ENCODE data around the gene FSTL3.
"Not testable (repeated sequence)": the region's sequence is repeated elsewhere in the genome, so short reads cannot be mapped to it uniquely, and the experiment has no call there.

The FSTL3 gene

DNA sequence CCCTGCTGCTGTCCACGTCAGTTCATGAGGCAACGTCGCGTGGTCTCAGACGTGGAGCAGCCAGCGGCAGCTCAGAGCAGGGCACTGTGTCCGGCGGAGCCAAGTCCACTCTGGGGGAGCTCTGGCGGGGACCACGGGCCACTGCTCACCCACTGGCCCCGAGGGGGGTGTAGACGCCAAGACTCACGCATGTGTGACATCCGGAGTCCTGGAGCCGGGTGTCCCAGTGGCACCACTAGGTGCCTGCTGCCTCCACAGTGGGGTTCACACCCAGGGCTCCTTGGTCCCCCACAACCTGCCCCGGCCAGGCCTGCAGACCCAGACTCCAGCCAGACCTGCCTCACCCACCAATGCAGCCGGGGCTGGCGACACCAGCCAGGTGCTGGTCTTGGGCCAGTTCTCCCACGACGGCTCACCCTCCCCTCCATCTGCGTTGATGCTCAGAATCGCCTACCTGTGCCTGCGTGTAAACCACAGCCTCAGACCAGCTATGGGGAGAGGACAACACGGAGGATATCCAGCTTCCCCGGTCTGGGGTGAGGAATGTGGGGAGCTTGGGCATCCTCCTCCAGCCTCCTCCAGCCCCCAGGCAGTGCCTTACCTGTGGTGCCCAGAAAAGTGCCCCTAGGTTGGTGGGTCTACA lies 6.6 kb downstream of the FSTL3 start:
- DNase-seq: no peak

GRCh38 chr19:685454-685931 lies 9.3 kb downstream of the FSTL3 start:
- DNase-seq: no peak

DNA sequence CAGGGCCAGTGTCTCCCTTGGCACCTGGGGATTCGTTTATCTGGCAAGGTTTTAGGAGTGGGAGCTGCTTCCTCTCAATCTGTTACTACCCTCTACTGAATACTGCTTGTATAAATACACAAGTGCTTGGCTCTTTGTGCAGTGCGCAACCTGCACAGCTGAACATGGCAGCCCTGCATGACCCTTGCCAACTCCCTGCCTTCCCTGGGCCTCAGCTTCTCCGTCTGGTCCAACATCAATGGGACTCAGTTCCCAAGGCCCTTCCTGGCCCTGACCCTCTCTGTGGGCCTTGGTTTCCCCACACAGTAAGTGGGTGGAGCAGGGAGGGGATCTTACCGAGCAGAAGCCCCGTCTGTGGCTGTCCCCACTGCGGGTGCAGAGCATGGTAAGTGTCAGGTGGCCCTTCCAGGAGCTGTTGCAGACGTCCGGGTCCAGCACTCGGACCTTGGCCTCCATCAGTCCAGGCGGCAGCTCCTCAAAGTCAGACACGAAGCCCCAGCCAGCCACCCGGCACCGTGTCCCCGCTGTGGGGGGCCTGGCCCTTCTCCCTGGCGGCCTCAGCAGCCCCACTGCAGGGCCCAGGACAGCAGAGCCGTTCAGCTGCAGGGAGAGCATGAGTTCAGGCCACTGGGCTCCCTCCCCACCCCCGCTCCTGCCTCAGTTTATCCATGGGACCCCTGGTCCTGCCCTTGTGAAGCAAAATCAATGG lies 10.6 kb downstream of the FSTL3 start:
- DNase-seq: no peak

GRCh38 chr19:687569-688166 lies 11.5 kb downstream of the FSTL3 start:
- no peak for DNase-seq

DNA sequence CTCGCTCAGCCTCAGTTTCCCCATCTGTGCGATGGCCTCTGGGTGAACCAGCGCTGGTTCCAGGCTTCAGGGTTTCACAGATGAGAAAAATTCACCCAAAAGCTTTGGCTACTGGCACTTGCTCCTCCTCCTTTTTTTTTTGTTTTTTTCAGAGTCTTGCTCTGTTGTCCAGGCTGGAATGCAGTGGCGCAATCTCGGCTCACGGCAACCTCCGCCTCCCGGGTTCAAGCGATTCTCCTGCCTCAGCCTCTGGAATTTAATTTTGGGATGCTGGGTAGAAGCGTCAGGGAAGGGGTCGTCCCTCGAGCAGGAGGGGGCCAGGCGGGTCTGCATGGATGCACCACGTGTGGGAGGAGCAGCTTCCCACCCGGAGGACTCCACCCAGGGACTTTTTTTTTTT lies 12.0 kb downstream of the FSTL3 start:
- DNase-seq: no peak

- DNase-seq: no peak
Observed at GRCh38 chr19:688992-689391, 12.8 kb downstream of the FSTL3 start.

- no peak for DNase-seq
Observed at GRCh38 chr19:690203-690602, 14.0 kb downstream of the FSTL3 start.

GRCh38 chr19:694481-695351 lies 18.5 kb downstream of the FSTL3 start:
- no peak for DNase-seq

- DNase-seq: no peak
Observed at GRCh38 chr19:695352-695949, 19.3 kb downstream of the FSTL3 start, which contains the start of gene PRSS57. TSS of gene PRSS57 (minus strand) at chr19:695452. CDS start at chr19:695430, 22 bp downstream.

DNA sequence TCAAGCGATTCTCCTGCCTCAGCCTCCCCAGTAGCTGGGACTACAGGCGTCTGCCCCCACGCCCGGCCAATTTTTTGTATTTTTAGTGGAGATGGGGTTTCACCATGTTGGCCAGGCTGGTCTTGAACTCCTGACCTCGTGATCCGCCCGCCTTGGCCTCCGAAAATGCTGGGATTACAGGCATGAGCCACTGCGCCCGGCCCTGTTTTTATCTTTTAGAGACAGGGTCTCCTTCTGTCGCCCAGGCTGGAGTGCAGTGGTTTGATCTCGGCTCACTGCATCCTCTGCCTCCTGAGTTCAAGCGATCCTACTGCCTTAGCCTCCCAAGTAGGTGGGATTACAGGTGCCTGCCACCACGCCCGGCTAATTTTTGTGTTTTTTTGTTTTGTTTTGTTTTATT lies 22.3 kb downstream of the FSTL3 start:
- not testable (repeated sequence) for DNase-seq

GRCh38 chr19:699885-700284 lies 23.7 kb downstream of the FSTL3 start:
- DNase-seq: not testable (repeated sequence)

GRCh38 chr19:702847-703246 lies 26.7 kb downstream of the FSTL3 start:
- DNase-seq: not testable (repeated sequence)

GRCh38 chr19:703329-703650 lies 27.1 kb downstream of the FSTL3 start:
- DNase-seq: no peak

DNA sequence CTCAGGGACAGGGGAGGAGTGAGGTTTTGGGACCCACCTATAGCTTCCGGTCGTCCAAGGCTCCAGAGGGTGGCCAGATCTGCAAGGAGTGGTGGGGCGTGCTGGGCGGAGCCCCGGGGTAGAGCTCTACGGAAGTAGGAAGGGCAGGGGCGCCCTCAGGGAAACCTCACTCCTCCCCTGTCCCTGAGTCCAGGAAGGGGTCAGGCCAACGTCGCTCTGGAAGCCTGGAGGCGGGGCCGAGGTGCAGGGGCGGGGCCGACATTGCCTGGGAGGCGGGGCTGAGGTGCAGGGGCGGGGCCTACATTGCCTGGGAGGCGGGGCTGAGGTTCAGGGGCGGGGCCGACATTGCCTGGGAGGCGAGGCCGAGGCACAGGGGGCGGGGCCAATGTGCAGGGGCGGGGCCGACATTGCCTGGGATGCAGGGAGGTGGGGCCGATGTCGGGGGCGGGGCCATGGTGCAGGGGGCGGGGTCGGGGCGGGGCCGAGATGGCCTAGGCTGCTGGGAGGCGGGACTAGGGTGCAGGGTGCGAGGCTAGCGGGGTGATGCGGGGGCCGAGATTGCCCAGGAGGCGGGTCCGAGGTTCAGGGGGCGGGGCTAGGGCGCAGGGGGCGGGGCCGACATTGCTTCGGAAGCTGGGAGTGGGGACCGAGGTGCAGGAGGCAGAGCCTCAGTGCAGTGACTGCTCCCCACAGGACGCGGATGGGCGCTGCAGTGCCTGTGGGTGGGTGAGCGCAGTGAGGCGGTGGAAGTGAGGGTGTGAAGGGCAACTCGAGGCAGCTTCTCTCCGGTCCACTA lies 27.7 kb downstream of the FSTL3 start:
- DNase-seq: no peak

DNA sequence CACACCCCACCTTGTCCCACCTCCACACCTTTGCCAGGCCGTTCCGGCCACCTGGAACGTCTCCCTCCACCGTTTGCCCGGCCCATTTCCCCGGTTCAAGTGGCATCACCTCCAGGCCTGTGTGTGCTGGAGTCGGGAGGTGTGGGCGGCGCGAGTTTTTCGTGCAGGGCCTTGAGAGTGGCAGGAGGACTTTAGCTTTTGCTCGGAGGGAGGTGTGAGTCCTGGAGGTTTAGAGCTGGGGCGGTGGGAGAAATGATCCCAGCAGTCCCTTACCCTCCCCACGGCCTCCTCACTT lies 28.2 kb downstream of the FSTL3 start:
- DNase-seq: no peak

DNA sequence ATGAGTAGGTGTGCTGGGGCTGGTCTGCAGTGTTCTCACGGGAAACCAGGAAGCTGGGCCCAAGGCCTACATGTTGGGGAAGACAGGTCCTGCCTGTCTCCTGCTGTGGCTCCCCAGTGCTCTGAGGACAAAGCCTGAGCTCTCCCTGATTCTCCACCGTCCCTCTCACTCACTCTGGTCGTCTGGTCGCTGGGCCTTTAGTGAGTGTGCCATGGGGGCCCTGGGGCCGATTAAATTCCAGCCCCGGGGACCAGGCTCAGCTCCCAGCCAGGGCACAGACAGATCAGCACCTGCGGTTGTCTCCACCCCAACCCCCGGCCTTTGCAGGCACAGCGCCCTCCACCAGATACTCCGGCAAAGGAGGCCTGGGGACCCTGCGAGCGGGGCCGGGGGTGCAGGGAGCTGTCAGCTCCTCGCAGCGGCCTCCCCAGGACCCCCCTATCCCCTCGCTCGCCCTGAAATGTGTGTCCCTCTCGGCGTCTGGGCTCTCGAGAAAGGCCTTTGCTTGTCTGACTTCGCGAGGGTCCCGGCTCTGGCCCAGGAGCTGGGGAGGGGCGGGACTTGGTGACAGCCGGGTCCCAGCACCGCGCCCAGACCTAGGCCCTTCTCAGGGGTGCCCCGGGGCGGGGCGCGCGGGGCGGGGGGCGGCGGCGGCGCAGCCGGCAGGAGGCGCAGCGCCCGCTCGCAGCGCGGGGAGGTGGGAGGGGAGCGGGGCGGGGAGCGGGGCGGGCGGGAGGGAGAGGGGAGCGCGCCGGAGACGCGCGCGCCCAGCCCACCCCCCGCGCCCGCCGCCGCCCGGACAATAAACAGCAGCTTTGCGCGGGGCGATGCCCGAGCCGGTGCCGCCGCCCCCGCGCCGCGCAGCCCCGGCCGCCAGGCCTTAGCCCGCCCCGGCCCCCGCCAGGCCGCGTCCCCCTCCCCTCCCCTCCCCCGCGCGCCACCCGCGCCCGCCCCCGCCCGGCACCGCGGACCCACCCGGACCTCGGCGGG lies 32.3 kb downstream of the FSTL3 start, which contains the start of gene PALM:
Gene PALM, plus strand, starts transcription at position 782 of the 990 bp plus-strand sequence. CDS start 212 bp downstream, outside the sequence.
- no peak for DNase-seq

DNA sequence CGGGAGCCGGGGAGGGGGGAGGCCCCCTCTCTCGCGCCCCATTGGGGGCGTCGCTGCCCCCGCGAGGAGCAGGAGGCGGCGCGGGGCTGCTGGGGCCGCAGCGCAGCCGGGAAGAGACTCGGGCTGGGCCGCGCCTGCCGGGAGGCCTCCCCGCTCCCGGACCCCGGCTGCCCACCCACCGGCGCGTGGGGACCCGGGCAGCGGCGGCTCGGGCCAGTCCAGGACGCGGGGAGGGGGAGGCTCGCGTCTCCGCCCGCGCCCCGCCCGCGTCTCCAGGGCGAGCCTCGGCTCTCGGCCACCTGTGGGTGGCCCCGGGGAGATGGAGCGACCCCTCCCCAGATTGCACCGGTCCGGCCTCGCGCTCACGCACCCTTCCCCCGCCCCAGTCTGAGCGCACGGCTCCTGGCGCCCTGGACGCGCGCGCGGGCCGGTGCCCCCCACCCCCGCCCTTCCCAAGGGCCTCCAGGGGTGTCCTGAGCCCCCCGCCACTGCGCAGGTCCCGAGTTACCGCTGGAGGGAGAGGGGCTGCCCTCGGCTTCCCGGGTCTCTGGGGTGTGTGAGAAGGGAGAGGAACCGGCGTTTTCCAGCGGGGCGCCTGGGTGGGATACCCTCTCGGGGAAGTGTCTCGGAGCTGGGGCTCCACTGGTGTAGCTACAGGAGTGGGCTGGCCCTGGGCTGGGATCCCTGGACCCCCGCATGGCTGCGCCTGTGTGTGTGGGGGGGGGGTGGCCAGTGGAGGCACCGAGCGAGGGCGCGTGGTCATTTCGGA lies 33.2 kb downstream of the FSTL3 start:
- no peak for DNase-seq

DNA sequence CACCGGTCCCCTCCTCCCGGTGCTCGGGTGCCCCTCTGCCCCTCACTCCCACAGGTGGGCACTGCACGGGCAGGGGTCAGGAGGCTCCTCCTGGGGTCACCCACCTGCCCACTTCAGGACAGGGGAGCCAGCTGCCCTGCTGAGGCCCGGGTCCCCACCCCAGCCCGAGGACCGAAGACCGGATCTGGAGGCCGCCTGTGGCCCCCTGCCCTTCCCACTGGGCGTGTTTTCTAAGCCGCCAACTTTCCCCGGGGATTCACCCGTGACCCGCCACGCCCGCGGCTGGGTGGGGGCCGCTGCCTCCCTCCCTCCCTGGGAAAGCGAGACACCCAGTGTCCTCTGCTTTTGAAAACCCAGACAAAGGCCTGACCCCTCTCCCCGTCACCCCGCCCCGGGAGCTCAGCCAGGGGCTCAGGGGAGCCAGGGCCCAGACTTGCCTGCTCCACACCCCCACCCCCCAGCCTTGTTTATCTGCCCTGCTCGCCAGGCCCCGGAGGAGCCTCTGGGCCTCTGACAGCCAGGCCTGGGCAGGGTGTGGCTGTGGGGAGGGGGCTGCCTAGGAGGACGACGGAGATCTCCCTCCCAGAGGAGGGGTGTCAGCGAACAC lies 33.9 kb downstream of the FSTL3 start:
- no peak for DNase-seq

- DNase-seq: no peak
Observed at GRCh38 chr19:710767-711166, 34.6 kb downstream of the FSTL3 start.

DNA sequence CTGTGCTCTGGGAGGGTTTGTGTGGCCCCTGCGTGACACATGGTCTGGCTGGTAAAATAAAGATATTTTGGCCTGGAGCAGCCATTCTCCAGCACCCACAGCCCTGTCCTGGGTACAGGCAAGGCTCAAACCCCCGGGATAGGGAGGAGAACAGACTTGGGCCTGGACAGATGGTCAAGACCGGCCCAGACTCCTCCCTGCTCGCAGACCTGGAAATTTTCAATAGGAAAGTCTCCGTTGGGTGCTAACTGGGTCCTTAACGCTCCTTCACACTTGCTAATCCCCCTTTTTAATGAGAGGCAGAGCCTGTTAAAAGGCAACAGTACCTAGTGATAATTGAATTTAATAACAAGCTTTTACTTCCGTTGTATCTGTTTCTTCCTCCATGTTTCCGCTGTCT lies 35.1 kb downstream of the FSTL3 start:
- DNase-seq: no peak

All from NCI-H526 treated with DMSO at 0.1 percent for 48 hours (cell line).